ENCODE results near the gene ST3GAL4.

The ST3GAL4 gene

GRCh38 chr11:126398721-126399120, 43.2 kb downstream of the ST3GAL4 start:
- no peak overlapping the region for H3K27ac ChIP-seq
- TF ChIP-seq CTCF (conservative IDR thresholded peaks at IDR 0.05): no peak

DNA sequence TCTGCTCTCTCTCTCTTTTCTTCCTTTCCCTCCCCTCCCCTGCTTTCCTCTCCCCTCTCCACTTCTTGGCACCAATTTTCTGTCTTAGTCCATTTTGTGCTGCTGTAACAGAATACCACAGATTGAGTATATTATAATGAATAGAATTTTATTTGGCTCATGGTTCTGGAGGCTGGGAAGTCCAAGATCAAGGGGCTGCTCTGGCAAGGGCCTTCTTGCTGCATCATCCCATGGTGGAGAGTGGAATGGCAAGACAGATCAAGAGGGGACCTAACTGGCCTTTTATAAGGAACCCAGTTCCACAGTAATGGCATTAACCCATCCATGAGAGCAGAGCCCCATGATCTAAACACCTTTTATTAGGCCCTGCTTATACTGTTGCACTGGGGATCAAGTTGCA, 44.5 kb downstream of the ST3GAL4 start:
- TF ChIP-seq CTCF (conservative IDR thresholded peaks at IDR 0.05): no peak
- H3K27ac ChIP-seq: no peak overlapping the region

DNA sequence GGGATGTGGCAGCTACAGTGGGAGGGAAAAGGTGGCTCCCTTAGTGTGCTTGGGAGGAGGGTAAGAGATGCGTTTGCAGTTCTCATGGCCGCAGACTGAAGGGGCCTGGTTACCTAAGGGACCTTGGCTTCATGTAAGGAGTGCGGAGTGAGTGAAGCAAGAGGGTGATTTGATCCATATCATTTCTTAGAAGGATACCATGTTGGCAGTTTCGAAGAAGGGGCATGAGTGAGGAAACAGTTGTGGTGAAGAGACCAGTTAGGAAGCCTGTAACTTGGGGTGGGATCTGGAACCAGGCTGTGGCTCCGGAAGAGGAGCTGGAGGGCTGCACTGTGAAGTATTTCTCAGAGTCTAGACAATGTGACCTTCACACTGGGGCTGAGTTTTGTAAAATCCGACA, 45.0 kb downstream of the ST3GAL4 start:
- H3K27ac ChIP-seq: no peak overlapping the region
- no peak for TF ChIP-seq CTCF (conservative IDR thresholded peaks at IDR 0.05)

DNA sequence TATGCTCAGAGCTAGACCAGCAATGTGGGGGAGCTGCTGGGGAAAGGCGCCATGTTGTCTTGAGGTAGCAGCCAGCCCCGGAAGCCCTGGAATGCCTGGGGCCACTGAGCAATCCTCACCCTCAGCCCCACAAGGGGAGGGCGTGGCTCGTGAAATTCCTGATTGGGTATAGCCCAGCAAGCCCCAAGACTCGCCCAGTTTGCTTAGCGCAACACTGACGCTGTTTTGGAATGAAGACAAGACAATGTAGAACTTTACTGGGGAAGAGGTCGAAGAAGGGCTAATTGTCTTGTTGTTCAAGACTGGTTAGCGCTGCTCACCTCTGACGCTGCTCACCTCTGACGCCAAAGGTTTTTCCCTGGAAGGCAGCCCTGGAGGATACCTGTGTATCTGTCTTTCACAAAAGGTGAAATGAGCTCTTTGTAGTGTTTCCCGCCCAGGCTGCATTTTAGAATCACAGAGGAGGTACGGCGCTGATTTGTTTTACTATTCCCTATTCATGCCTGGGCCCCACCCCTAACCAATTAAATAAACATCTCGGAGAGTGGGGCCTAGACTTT, 47.6 kb downstream of the ST3GAL4 start:
- H3K27ac ChIP-seq: no peak overlapping the region
- TF ChIP-seq CTCF (conservative IDR thresholded peaks at IDR 0.05): no peak

- no peak overlapping the region for H3K27ac ChIP-seq
- TF ChIP-seq CTCF (conservative IDR thresholded peaks at IDR 0.05): no peak
Observed at GRCh38 chr11:126403658-126404057, 48.2 kb downstream of the ST3GAL4 start.

GRCh38 chr11:126404367-126404766, 48.9 kb downstream of the ST3GAL4 start:
- no peak for TF ChIP-seq CTCF (conservative IDR thresholded peaks at IDR 0.05)
- no peak overlapping the region for H3K27ac ChIP-seq

DNA sequence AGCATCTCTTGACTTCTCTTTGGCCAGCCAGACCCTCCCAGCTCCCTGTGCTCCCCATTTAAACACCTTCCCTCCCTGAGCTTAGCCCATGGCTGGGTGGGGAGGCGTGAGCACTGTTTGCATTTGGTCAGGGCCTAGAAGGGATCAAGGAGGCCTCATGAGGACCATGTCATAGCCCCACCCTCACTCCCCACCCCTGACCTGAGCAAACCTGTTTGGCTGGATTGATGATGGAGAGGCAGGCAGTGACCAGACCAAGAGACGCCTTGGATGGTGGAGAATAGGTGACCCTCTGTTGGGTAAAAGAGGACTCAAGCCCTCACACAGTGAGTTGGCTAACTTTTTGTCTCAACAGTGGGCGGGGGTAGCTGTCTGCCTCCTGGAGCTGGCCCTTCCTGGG, 49.9 kb downstream of the ST3GAL4 start:
- TF ChIP-seq CTCF (conservative IDR thresholded peaks at IDR 0.05): no peak
- H3K27ac ChIP-seq: no peak overlapping the region
